ENCODE measurements around the gene LRG1.

LRG1 gene

GRCh38 chr19:4505570-4506448 lies 34.0 kb downstream of the LRG1 start:
- no peak overlapping the region for H3K27ac ChIP-seq (ENCODE audit: low read depth, low read length, severe bottlenecking)
- H3K36me3 ChIP-seq (ENCODE audit: control insufficient read depth, insufficient read depth, low read length), result peaks cover 43% of the 10 kb centered on the region
- WGBS, 2 experiments (ENCODE audit: insufficient coverage in 2 of 2), result 96 to 97% methylated on average over 32 to 33 of the region's 34 CpGs
- H3K4me1 ChIP-seq (ENCODE audit: control insufficient read depth, insufficient read depth, low read length, poor library complexity, severe bottlenecking), result peaks cover 9% of the 10 kb centered on the region
- no peaks in the 10 kb centered on the region for H3K9me3 ChIP-seq (ENCODE audit: control insufficient read depth, low read length)
- no peak overlapping the region for H3K4me3 ChIP-seq (ENCODE audit: extremely low read depth, insufficient read depth, low read length, poor library complexity, severe bottlenecking)

GRCh38 chr19:4504891-4505569 lies 34.8 kb downstream of the LRG1 start:
- Histone ChIP-seq H3K27ac (ENCODE audit: low read depth, low read length, severe bottlenecking) (no peak overlapping the region), H3K4me3 (ENCODE audit: extremely low read depth, insufficient read depth, low read length, poor library complexity, severe bottlenecking) (no peak overlapping the region), H3K9me3 (ENCODE audit: control insufficient read depth, low read length) (no peaks in the 10 kb centered on the region), H3K36me3 (ENCODE audit: control insufficient read depth, insufficient read depth, low read length) (peaks cover 51% of the 10 kb centered on the region), H3K4me1 (ENCODE audit: control insufficient read depth, insufficient read depth, low read length, poor library complexity, severe bottlenecking) (peaks cover 9% of the 10 kb centered on the region)
- 86 to 94% methylated on average over 10 to 14 of the region's 15 CpGs for WGBS, 2 experiments (ENCODE audit: insufficient coverage in 2 of 2)

- H3K9me3 ChIP-seq (ENCODE audit: control insufficient read depth, low read length), result no peaks in the 10 kb centered on the region
- whole genome bisulfite sequencing, 2 experiments (ENCODE audit: insufficient coverage in 2 of 2), result 97 to 98% methylated on average over 22 of the region's 23 CpGs
- no peak overlapping the region for H3K27ac ChIP-seq (ENCODE audit: low read depth, low read length, severe bottlenecking)
- no peak overlapping the region for H3K4me3 ChIP-seq (ENCODE audit: extremely low read depth, insufficient read depth, low read length, poor library complexity, severe bottlenecking)
- H3K4me1 ChIP-seq (ENCODE audit: control insufficient read depth, insufficient read depth, low read length, poor library complexity, severe bottlenecking), result peaks cover 9% of the 10 kb centered on the region
- peaks cover 53% of the 10 kb centered on the region for H3K36me3 ChIP-seq (ENCODE audit: control insufficient read depth, insufficient read depth, low read length)
Observed at GRCh38 chr19:4504297-4504701, 35.5 kb downstream of the LRG1 start.

GRCh38 chr19:4503825-4504170 lies 36.0 kb downstream of the LRG1 start:
- Histone ChIP-seq H3K36me3 (ENCODE audit: control insufficient read depth, insufficient read depth, low read length) (peaks cover 53% of the 10 kb centered on the region), H3K4me3 (ENCODE audit: extremely low read depth, insufficient read depth, low read length, poor library complexity, severe bottlenecking) (no peak overlapping the region), H3K27ac (ENCODE audit: low read depth, low read length, severe bottlenecking) (no peak overlapping the region), H3K4me1 (ENCODE audit: control insufficient read depth, insufficient read depth, low read length, poor library complexity, severe bottlenecking) (peaks cover 9% of the 10 kb centered on the region), H3K9me3 (ENCODE audit: control insufficient read depth, low read length) (no peaks in the 10 kb centered on the region)
- WGBS, 2 experiments (ENCODE audit: insufficient coverage in 2 of 2), result 95 to 96% methylated on average over 10 of the region's 10 CpGs

GRCh38 chr19:4503132-4503824 lies 36.6 kb downstream of the LRG1 start:
- Histone ChIP-seq H3K36me3 (ENCODE audit: control insufficient read depth, insufficient read depth, low read length) (peaks cover 59% of the 10 kb centered on the region), H3K27ac (ENCODE audit: low read depth, low read length, severe bottlenecking) (no peak overlapping the region), H3K4me3 (ENCODE audit: extremely low read depth, insufficient read depth, low read length, poor library complexity, severe bottlenecking) (no peak overlapping the region), H3K9me3 (ENCODE audit: control insufficient read depth, low read length) (no peaks in the 10 kb centered on the region), H3K4me1 (ENCODE audit: control insufficient read depth, insufficient read depth, low read length, poor library complexity, severe bottlenecking) (peaks cover 9% of the 10 kb centered on the region)
- 92 to 93% methylated on average over 21 to 23 of the region's 25 CpGs for WGBS, 2 experiments (ENCODE audit: insufficient coverage in 2 of 2)

GRCh38 chr19:4502282-4503131 lies 37.3 kb downstream of the LRG1 start:
- WGBS, 2 experiments (ENCODE audit: insufficient coverage in 2 of 2), result 97% methylated on average over 27 to 33 of the region's 37 CpGs
- Histone ChIP-seq H3K27ac (ENCODE audit: low read depth, low read length, severe bottlenecking) (no peak overlapping the region), H3K4me3 (ENCODE audit: extremely low read depth, insufficient read depth, low read length, poor library complexity, severe bottlenecking) (no peak overlapping the region), H3K9me3 (ENCODE audit: control insufficient read depth, low read length) (no peaks in the 10 kb centered on the region), H3K4me1 (ENCODE audit: control insufficient read depth, insufficient read depth, low read length, poor library complexity, severe bottlenecking) (peaks cover 9% of the 10 kb centered on the region), H3K36me3 (ENCODE audit: control insufficient read depth, insufficient read depth, low read length) (peaks cover 66% of the 10 kb centered on the region)

GRCh38 chr19:4501691-4502090 lies 38.1 kb downstream of the LRG1 start:
- Histone ChIP-seq H3K9me3 (ENCODE audit: control insufficient read depth, low read length) (no peaks in the 10 kb centered on the region), H3K4me3 (ENCODE audit: extremely low read depth, insufficient read depth, low read length, poor library complexity, severe bottlenecking) (no peak overlapping the region), H3K36me3 (ENCODE audit: control insufficient read depth, insufficient read depth, low read length) (peaks cover 64% of the 10 kb centered on the region), H3K27ac (ENCODE audit: low read depth, low read length, severe bottlenecking) (no peak overlapping the region), H3K4me1 (ENCODE audit: control insufficient read depth, insufficient read depth, low read length, poor library complexity, severe bottlenecking) (peaks cover 7% of the 10 kb centered on the region)
- WGBS, 2 experiments (ENCODE audit: insufficient coverage in 2 of 2), result 91 to 92% methylated on average over 19 to 23 of the region's 25 CpGs

GRCh38 chr19:4500841-4501591 lies 38.8 kb downstream of the LRG1 start:
- peaks cover 65% of the 10 kb centered on the region for H3K36me3 ChIP-seq (ENCODE audit: control insufficient read depth, insufficient read depth, low read length)
- no peak overlapping the region for H3K27ac ChIP-seq (ENCODE audit: low read depth, low read length, severe bottlenecking)
- no peaks in the 10 kb centered on the region for H3K9me3 ChIP-seq (ENCODE audit: control insufficient read depth, low read length)
- H3K4me1 ChIP-seq (ENCODE audit: control insufficient read depth, insufficient read depth, low read length, poor library complexity, severe bottlenecking), result peaks cover under 1% of the 10 kb centered on the region
- no peak overlapping the region for H3K4me3 ChIP-seq (ENCODE audit: extremely low read depth, insufficient read depth, low read length, poor library complexity, severe bottlenecking)
- 96 to 99% methylated on average over 22 to 29 of the region's 29 CpGs for WGBS, 2 experiments (ENCODE audit: insufficient coverage in 2 of 2)

GRCh38 chr19:4499855-4500254 lies 40.0 kb downstream of the LRG1 start:
- Histone ChIP-seq H3K36me3 (ENCODE audit: control insufficient read depth, insufficient read depth, low read length) (peaks cover 64% of the 10 kb centered on the region), H3K9me3 (ENCODE audit: control insufficient read depth, low read length) (no peaks in the 10 kb centered on the region), H3K4me3 (ENCODE audit: extremely low read depth, insufficient read depth, low read length, poor library complexity, severe bottlenecking) (no peak overlapping the region), H3K4me1 (ENCODE audit: control insufficient read depth, insufficient read depth, low read length, poor library complexity, severe bottlenecking) (no peaks in the 10 kb centered on the region), H3K27ac (ENCODE audit: low read depth, low read length, severe bottlenecking) (no peak overlapping the region)
- 94 to 98% methylated on average over 14 of the region's 15 CpGs for WGBS, 2 experiments (ENCODE audit: insufficient coverage in 2 of 2)
